ENCODE data around the gene YPEL2. TPM values are rescaled to one million over a fixed set of nuclear protein-coding genes. Genes with fewer than 3 reads are reported as not detected.

Gene YPEL2
- total and polyA plus RNA-seq, 2 of the 13 experiments (the other 11 are each of a cell fraction or from before 2014, with no cell fraction given): 8.5 to 21.1 TPM

- TF ChIP-seq, protein P1, sequence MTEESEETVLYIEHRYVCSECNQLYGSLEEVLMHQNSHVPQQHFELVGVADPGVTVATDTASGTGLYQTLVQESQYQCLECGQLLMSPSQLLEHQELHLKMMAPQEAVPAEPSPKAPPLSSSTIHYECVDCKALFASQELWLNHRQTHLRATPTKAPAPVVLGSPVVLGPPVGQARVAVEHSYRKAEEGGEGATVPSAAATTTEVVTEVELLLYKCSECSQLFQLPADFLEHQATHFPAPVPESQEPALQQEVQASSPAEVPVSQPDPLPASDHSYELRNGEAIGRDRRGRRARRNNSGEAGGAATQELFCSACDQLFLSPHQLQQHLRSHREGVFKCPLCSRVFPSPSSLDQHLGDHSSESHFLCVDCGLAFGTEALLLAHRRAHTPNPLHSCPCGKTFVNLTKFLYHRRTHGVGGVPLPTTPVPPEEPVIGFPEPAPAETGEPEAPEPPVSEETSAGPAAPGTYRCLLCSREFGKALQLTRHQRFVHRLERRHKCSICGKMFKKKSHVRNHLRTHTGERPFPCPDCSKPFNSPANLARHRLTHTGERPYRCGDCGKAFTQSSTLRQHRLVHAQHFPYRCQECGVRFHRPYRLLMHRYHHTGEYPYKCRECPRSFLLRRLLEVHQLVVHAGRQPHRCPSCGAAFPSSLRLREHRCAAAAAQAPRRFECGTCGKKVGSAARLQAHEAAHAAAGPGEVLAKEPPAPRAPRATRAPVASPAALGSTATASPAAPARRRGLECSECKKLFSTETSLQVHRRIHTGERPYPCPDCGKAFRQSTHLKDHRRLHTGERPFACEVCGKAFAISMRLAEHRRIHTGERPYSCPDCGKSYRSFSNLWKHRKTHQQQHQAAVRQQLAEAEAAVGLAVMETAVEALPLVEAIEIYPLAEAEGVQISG (CRISPR knock-in tag; IDR thresholded peaks at IDR 0.05): peak; percentile 23; the same call in 1 of the 2 replicates
- TF ChIP-seq ASH2L (IDR thresholded peaks at IDR 0.05; ENCODE audit: insufficient read length, low read depth, low read length): no peak
- TF ChIP-seq RERE (CRISPR knock-in tag; IDR thresholded peaks at IDR 0.05; ENCODE audit: low read depth): no peak
- TF ChIP-seq, protein P2, sequence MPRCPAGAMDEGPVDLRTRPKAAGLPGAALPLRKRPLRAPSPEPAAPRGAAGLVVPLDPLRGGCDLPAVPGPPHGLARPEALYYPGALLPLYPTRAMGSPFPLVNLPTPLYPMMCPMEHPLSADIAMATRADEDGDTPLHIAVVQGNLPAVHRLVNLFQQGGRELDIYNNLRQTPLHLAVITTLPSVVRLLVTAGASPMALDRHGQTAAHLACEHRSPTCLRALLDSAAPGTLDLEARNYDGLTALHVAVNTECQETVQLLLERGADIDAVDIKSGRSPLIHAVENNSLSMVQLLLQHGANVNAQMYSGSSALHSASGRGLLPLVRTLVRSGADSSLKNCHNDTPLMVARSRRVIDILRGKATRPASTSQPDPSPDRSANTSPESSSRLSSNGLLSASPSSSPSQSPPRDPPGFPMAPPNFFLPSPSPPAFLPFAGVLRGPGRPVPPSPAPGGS (CRISPR knock-in tag; IDR thresholded peaks at IDR 0.05): no peak
- TF ChIP-seq PITX1 (CRISPR knock-in tag; IDR thresholded peaks at IDR 0.05): no peak
- no peak for TF ChIP-seq DNMT3B (CRISPR knock-in tag; conservative IDR thresholded peaks at IDR 0.05)
- TF ChIP-seq ELF4 (CRISPR knock-in tag; IDR thresholded peaks at IDR 0.05; ENCODE audit: borderline replicate concordance): no peak
- TF ChIP-seq ZNF446 (CRISPR knock-in tag; IDR thresholded peaks at IDR 0.05): no peak
- TF ChIP-seq ZNF550 (CRISPR knock-in tag; IDR thresholded peaks at IDR 0.05; ENCODE audit: borderline replicate concordance): no peak
- no peak for TF ChIP-seq KLF15 (CRISPR knock-in tag; IDR thresholded peaks at IDR 0.05; ENCODE audit: borderline replicate concordance)
- TF ChIP-seq ZNF468 (CRISPR knock-in tag; IDR thresholded peaks at IDR 0.05): no peak
- TF ChIP-seq HOXA5 (CRISPR knock-in tag; IDR thresholded peaks at IDR 0.05): no peak; the same call in 1 of the 2 replicates
- TF ChIP-seq, protein P3, sequence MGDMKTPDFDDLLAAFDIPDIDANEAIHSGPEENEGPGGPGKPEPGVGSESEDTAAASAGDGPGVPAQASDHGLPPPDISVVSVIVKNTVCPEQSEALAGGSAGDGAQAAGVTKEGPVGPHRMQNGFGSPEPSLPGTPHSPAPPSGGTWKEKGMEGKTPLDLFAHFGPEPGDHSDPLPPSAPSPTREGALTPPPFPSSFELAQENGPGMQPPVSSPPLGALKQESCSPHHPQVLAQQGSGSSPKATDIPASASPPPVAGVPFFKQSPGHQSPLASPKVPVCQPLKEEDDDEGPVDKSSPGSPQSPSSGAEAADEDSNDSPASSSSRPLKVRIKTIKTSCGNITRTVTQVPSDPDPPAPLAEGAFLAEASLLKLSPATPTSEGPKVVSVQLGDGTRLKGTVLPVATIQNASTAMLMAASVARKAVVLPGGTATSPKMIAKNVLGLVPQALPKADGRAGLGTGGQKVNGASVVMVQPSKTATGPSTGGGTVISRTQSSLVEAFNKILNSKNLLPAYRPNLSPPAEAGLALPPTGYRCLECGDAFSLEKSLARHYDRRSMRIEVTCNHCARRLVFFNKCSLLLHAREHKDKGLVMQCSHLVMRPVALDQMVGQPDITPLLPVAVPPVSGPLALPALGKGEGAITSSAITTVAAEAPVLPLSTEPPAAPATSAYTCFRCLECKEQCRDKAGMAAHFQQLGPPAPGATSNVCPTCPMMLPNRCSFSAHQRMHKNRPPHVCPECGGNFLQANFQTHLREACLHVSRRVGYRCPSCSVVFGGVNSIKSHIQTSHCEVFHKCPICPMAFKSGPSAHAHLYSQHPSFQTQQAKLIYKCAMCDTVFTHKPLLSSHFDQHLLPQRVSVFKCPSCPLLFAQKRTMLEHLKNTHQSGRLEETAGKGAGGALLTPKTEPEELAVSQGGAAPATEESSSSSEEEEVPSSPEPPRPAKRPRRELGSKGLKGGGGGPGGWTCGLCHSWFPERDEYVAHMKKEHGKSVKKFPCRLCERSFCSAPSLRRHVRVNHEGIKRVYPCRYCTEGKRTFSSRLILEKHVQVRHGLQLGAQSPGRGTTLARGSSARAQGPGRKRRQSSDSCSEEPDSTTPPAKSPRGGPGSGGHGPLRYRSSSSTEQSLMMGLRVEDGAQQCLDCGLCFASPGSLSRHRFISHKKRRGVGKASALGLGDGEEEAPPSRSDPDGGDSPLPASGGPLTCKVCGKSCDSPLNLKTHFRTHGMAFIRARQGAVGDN (CRISPR knock-in tag; IDR thresholded peaks at IDR 0.05): no peak
- TF ChIP-seq KDM1A (CRISPR knock-in tag; IDR thresholded peaks at IDR 0.05): no peak
Observed at GRCh38 chr17:59440757-59441463, 109.5 kb downstream of the YPEL2 start (continued).
